Tibial nerve (tissue), 4 donors: ENCODE results near the gene APOBEC2. TPM values are rescaled to one million over a fixed set of nuclear protein-coding genes. Genes with fewer than 3 reads are reported as not detected.
"Not testable (repeated sequence)": the region's sequence is repeated elsewhere in the genome, so short reads cannot be mapped to it uniquely, and the experiment has no call there.

Source experiments
- DNase-seq, 2 donors: peaks; one replicate each; pipeline ENCODE4 v3.0.0-alpha.2; 2019; ENCODE audit warnings: low spot score in 2 of 2
- H3K27ac ChIP-seq, 4 donors: fragments of 200-600 bp; sonication (generic) in 3 of 4; one replicate each; pipeline ENCODE4 v1.5.1; 2017 to 2019; ENCODE audit warnings: mild to moderate bottlenecking in 1 of 4
- H3K27me3 ChIP-seq, 2 donors: fragments of 200-600 bp; sonication (generic) in 1 of 2; one replicate each; pipeline versions ENCODE4 v1.5.1 to v1.6.0; 2017 to 2019
- H3K36me3 ChIP-seq, 3 donors: fragments of 200-600 bp; sonication (generic); one replicate each; pipeline ENCODE4 v1.5.1; 2018 to 2019
- H3K4me1 ChIP-seq, 4 donors: fragments of 200-600 bp; sonication (generic) in 3 of 4; one replicate each; pipeline ENCODE4 v1.5.1; 2017 to 2019
- H3K4me3 ChIP-seq, 4 donors: fragments of 200-600 bp; sonication (generic) in 3 of 4; one replicate each; pipeline ENCODE4 v1.5.1; 2017 to 2019; ENCODE audit warnings: mild to moderate bottlenecking in 1 of 4, moderate library complexity in 1 of 4
- H3K9me3 ChIP-seq, 4 donors: fragments of 200-600 bp; sonication (generic) in 3 of 4; one replicate each; pipeline ENCODE4 v1.5.1; 2017 to 2019
- EP300 ChIP-seq, 2 donors: sonication (generic); formaldehyde crosslinking; IDR thresholded peaks; one replicate each; pipeline ENCODE4 v1.6.1; 2017; ENCODE audit warnings: antibody characterized with exemption in 2 of 2, mild to moderate bottlenecking in 1 of 2
- POLR2A ChIP-seq, 2 donors: fragments of 450-650 bp; IDR thresholded peaks; one replicate each; pipeline ENCODE4 v1.6.1; 2017; ENCODE audit warnings: antibody characterized with exemption in 2 of 2, mild to moderate bottlenecking in 2 of 2, moderate library complexity in 2 of 2
- WGBS, 2 donors: methylation state at CpG; one replicate each; pipeline ENCODE4 v1.1.5; 2018; 5-methylcytosine and 5-hydroxymethylcytosine counted together
- total RNA-seq, 4 donors: library from RNA; depleted of rRNA; stranded (reverse); fragments of >200 nt; gene quantifications; one replicate each; pipeline ENCODE4 v1.1.0, GENCODE V29; 2016
- TF ChIP-seq, protein P1 (sequence below), 5 experiments: fragments of 200-600 bp in 3 of 5; fragments of 450-650 bp in 2 of 5; sonication (generic) in 3 of 5; IDR thresholded peaks; one replicate each; pipeline ENCODE4 v1.5.1; 2016 to 2019; ENCODE audit warnings: antibody characterized with exemption in 5 of 5, mild to moderate bottlenecking in 3 of 5, moderate library complexity in 2 of 5

The APOBEC2 gene
- total RNA-seq: not detected

DNA sequence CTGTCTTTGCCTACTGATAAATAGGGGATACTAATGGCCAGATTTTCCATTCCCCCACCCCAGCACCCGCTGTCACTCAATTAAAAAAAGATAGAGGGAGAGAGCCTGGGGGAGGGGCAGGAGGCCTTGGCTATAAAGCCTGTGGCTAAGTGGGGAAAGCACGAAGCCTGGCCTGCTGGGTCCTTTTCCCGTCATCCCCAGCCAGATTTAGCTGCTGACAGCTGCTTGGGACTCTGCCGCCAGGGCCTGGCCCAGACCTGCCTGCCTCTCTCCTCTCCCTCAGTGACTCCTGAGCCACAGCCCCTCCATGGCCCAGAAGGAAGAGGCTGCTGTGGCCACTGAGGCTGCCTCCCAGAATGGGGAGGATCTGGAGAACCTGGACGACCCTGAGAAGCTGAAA lies at the start of gene APOBEC2:
TSS of gene APOBEC2 (plus strand) at position 162 of the 400 bp plus-strand sequence. CDS start at position 308, 146 bp downstream.
- Histone ChIP-seq H3K9me3 (no peaks in the 10 kb centered on the region), H3K27me3 (no peaks in the 10 kb centered on the region), H3K36me3 (peaks cover 0 to 53% (median 0%) of the 10 kb centered on the region in 3 donors), H3K27ac (no peak within 1 kb of the TSS), H3K4me3 (no peak within 1 kb of the TSS), H3K4me1 (no peaks in the 10 kb centered on the region)
- 46 to 66% methylated on average over 4 to 5 of the region's 5 CpGs for WGBS, 2 donors
- TF ChIP-seq POLR2A (IDR thresholded peaks at IDR 0.05) (no peak), EP300 (IDR thresholded peaks at IDR 0.05) (no peak)
- TF ChIP-seq, protein P1, sequence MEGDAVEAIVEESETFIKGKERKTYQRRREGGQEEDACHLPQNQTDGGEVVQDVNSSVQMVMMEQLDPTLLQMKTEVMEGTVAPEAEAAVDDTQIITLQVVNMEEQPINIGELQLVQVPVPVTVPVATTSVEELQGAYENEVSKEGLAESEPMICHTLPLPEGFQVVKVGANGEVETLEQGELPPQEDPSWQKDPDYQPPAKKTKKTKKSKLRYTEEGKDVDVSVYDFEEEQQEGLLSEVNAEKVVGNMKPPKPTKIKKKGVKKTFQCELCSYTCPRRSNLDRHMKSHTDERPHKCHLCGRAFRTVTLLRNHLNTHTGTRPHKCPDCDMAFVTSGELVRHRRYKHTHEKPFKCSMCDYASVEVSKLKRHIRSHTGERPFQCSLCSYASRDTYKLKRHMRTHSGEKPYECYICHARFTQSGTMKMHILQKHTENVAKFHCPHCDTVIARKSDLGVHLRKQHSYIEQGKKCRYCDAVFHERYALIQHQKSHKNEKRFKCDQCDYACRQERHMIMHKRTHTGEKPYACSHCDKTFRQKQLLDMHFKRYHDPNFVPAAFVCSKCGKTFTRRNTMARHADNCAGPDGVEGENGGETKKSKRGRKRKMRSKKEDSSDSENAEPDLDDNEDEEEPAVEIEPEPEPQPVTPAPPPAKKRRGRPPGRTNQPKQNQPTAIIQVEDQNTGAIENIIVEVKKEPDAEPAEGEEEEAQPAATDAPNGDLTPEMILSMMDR (IDR thresholded peaks at IDR 0.05): no peak
- no peak for DNase-seq

DNA sequence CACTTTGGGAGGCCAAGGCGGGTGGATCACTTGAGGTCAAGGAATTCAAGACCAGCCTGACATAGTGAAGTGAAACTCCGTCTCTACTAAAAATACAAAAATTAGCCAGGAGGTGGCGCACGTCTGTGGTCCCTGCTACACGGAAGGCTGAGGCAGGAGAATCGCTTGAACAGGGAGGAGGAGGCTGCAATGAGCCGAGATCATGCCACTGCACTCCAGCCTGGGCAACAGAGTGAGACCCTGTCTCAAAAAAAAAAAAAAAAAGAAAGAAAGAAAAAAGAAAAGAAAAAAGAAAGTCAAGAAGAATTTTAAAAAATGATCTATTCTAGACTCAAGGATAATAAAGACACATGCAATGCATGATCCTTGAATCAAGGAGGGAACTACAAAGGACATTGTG lies 46.8 kb upstream of the APOBEC2 start:
- WGBS, 2 donors: 13 to 18% methylated on average over 6 to 7 of the region's 7 CpGs
- not testable (repeated sequence) for H3K27ac ChIP-seq, H3K27me3 ChIP-seq, H3K9me3 ChIP-seq, H3K4me1 ChIP-seq, H3K36me3 ChIP-seq, H3K4me3 ChIP-seq
- peak; percentile 30 to 83 for DNase-seq
- TF ChIP-seq, protein P1 (IDR thresholded peaks at IDR 0.05): peak; percentile 35 to 54 (median 50)

DNA sequence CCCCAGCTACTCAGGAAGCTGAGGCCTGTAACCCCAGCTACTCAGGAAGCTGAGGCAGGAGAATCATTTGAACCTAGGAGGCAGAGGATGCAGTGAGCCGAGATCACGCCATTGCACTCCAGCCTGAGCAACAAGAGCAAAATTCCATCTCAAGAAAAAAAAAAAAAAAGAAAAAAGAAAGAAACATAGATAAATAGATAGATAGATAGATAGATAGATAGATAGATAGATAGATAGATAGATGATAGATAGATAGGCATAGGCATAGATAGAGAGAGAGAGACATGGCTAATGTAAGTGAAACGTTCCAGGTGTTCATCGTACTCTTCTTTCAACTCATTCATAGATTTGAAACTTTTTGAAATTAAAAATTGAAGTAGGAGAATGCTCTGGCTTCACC lies 46.0 kb upstream of the APOBEC2 start:
- WGBS, 2 donors: 91 to 95% methylated on average over 4 of the region's 4 CpGs
- H3K9me3 ChIP-seq, DNase-seq, H3K4me3 ChIP-seq, H3K27me3 ChIP-seq, H3K4me1 ChIP-seq, H3K27ac ChIP-seq, H3K36me3 ChIP-seq: not testable (repeated sequence)

DNA sequence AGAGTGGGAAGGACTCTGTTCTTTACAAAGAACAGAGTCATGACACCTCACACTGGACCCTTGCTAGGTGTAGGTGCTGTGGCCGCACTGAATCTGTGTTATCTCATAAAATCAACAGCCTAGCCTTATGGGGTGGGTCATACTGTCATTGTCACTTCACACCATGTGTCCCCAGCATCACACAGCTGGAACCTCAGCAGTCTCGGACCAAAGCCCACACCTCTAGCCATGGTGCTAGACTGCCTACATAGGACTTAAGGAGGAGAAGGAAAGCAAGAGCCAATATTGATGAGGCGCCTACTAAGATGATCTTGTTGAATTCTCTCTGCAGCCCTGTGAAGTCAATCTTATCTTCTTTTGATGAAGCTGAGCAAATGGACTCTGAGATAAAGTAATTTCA lies 45.0 kb upstream of the APOBEC2 start:
- no peak overlapping the region for H3K4me3 ChIP-seq
- no peaks in the 10 kb centered on the region for H3K9me3 ChIP-seq
- DNase-seq: no peak
- peaks cover 0 to 3% (median 0%) of the 10 kb centered on the region in 4 donors for H3K4me1 ChIP-seq
- WGBS, 2 donors: 93 to 96% methylated on average over 3 of the region's 3 CpGs
- TF ChIP-seq POLR2A (IDR thresholded peaks at IDR 0.05): no peak
- TF ChIP-seq EP300 (IDR thresholded peaks at IDR 0.05): no peak
- TF ChIP-seq, protein P1 (IDR thresholded peaks at IDR 0.05): no peak
- H3K27me3 ChIP-seq: no peaks in the 10 kb centered on the region
- no peak overlapping the region for H3K27ac ChIP-seq
- H3K36me3 ChIP-seq: no peaks in the 10 kb centered on the region

DNA sequence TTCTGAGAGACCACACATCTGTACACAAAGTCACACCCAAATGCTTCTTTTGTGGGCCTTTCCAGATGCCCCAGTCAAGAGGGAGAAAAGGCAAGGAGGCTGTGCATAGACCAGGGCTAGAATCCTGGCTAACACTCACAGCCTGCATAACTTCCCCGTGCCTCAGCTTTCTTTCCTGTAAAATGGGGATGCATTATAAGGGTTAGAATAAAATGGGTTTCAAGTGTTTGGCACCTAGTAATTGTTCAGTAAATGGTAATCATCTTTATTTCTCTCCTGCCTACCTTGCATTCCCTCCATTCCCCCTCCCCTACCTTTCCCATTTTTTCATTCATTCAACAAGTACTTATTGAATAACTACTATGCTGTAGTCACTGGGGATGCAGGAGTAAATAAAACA lies 43.3 kb upstream of the APOBEC2 start:
- TF ChIP-seq POLR2A (IDR thresholded peaks at IDR 0.05) (no peak), EP300 (IDR thresholded peaks at IDR 0.05) (no peak)
- TF ChIP-seq, protein P1 (IDR thresholded peaks at IDR 0.05): no peak
- H3K4me1 ChIP-seq: peaks cover 0 to 3% (median 0%) of the 10 kb centered on the region in 4 donors
- no peak overlapping the region for H3K4me3 ChIP-seq
- no peaks in the 10 kb centered on the region for H3K27me3 ChIP-seq
- H3K36me3 ChIP-seq: no peaks in the 10 kb centered on the region
- 100% methylated on average over 1 of the region's 1 CpG for WGBS, 2 donors
- no peak overlapping the region for H3K27ac ChIP-seq
- H3K9me3 ChIP-seq: no peaks in the 10 kb centered on the region
- DNase-seq: no peak

DNA sequence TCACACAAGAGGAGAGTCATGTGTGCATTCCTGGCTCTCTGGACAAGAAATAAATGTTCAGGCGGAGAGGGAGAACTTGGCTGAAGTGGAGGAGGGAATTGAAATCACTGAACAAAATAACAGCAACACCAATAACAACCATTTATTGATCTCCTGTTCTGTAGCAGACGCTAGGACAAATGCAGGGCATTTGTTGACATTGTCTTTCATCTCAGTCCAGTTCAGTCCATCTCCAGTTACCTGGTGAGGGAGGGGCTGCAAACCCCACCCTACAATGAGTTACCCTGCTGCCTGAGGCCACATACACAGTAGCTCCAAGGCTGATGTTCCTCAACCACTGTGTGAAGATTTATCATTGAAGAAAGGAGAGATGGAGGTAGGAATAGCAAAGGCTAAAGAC lies 41.3 kb upstream of the APOBEC2 start:
- DNase-seq: no peak
- Histone ChIP-seq H3K36me3 (no peaks in the 10 kb centered on the region), H3K27ac (no peak overlapping the region), H3K9me3 (no peaks in the 10 kb centered on the region), H3K27me3 (no peaks in the 10 kb centered on the region), H3K4me1 (no peaks in the 10 kb centered on the region), H3K4me3 (no peak overlapping the region)
- TF ChIP-seq EP300 (IDR thresholded peaks at IDR 0.05): no peak
- TF ChIP-seq POLR2A (IDR thresholded peaks at IDR 0.05): no peak
- TF ChIP-seq, protein P1 (IDR thresholded peaks at IDR 0.05): no peak
- 70 to 86% methylated on average over 2 of the region's 2 CpGs for WGBS, 2 donors
